ENCODE measurements around the gene RBSN.

RBSN gene

GRCh38 chr3:15079091-15079490 lies 19.9 kb downstream of the RBSN start:
- TF ChIP-seq CTCF (IDR thresholded peaks at IDR 0.05): no peak
- Histone ChIP-seq H3K4me3 (no peak overlapping the region), H3K27ac (no peak overlapping the region), H3K4me1 (no peaks in the 10 kb centered on the region), H3K36me3 (peaks cover 92 to 98% (median 97%) of the 10 kb centered on the region in 3 donors), H3K27me3 (no peaks in the 10 kb centered on the region), H3K9me3 (no peaks in the 10 kb centered on the region)
- intact Hi-C loops (cut with DNase I; ENCODE audit: low total_unique reads): no loop called here
- DNase-seq: no peak

- Histone ChIP-seq H3K27me3 (no peaks in the 10 kb centered on the region), H3K4me1 (no peaks in the 10 kb centered on the region), H3K36me3 (peaks cover 80 to 89% (median 87%) of the 10 kb centered on the region in 3 donors), H3K4me3 (no peak overlapping the region), H3K27ac (no peak overlapping the region), H3K9me3 (no peaks in the 10 kb centered on the region)
- no peak for TF ChIP-seq CTCF (IDR thresholded peaks at IDR 0.05)
- intact Hi-C loops (cut with DNase I; ENCODE audit: low total_unique reads): no loop called here
- DNase-seq: no peak
Measured at GRCh38 chr3:15074500-15074899, 24.4 kb downstream of the RBSN start.

GRCh38 chr3:15071699-15072098 lies 27.2 kb downstream of the RBSN start:
- H3K27ac ChIP-seq: no peak overlapping the region
- no peak for TF ChIP-seq CTCF (IDR thresholded peaks at IDR 0.05)
- no peaks in the 10 kb centered on the region for H3K9me3 ChIP-seq
- intact Hi-C loops (cut with DNase I; ENCODE audit: low total_unique reads): no loop called here
- H3K4me1 ChIP-seq: no peaks in the 10 kb centered on the region
- no peaks in the 10 kb centered on the region for H3K27me3 ChIP-seq
- no peak overlapping the region for H3K4me3 ChIP-seq
- peaks cover 59 to 69% (median 64%) of the 10 kb centered on the region in 3 donors for H3K36me3 ChIP-seq
- no peak for DNase-seq

GRCh38 chr3:15069441-15069840 lies 29.5 kb downstream of the RBSN start:
- intact Hi-C loops (cut with DNase I; ENCODE audit: low total_unique reads): no loop called here
- DNase-seq: no peak
- Histone ChIP-seq H3K9me3 (no peaks in the 10 kb centered on the region), H3K4me3 (no peak overlapping the region), H3K4me1 (peaks cover 0 to 6% (median under 1%) of the 10 kb centered on the region in 4 donors), H3K27me3 (no peaks in the 10 kb centered on the region), H3K36me3 (peaks cover 36 to 46% (median 42%) of the 10 kb centered on the region in 3 donors), H3K27ac (no peak overlapping the region)
- no peak for TF ChIP-seq CTCF (IDR thresholded peaks at IDR 0.05)

GRCh38 chr3:15066467-15066866 lies 32.5 kb downstream of the RBSN start:
- TF ChIP-seq CTCF (IDR thresholded peaks at IDR 0.05): no peak
- no peak for DNase-seq
- Histone ChIP-seq H3K4me3 (no peak overlapping the region), H3K36me3 (peaks cover 6 to 18% (median 14%) of the 10 kb centered on the region in 3 donors), H3K27me3 (no peaks in the 10 kb centered on the region), H3K4me1 (peaks cover 0 to 19% (median 10%) of the 10 kb centered on the region in 4 donors), H3K27ac (no peak overlapping the region), H3K9me3 (no peaks in the 10 kb centered on the region)
- intact Hi-C loops (cut with DNase I; ENCODE audit: low total_unique reads): no loop called here

- no peaks in the 10 kb centered on the region for H3K27me3 ChIP-seq
- H3K9me3 ChIP-seq: no peaks in the 10 kb centered on the region
- H3K4me1 ChIP-seq: peaks cover 0 to 19% (median 10%) of the 10 kb centered on the region in 4 donors
- peaks cover 0 to 9% (median 5%) of the 10 kb centered on the region in 3 donors for H3K36me3 ChIP-seq
- TF ChIP-seq CTCF (IDR thresholded peaks at IDR 0.05): no peak
- no peak for DNase-seq
- peak overlapping the region; percentile 81 to 91 for H3K27ac ChIP-seq
- intact Hi-C loops (cut with DNase I; ENCODE audit: low total_unique reads): no loop called here
- H3K4me3 ChIP-seq: peak overlapping the region; percentile 90 to 99
Measured at GRCh38 chr3:15065550-15066007, 33.4 kb downstream of the RBSN start.
